ENCODE data around the gene AHNAK. TPM values are rescaled to one million over a fixed set of nuclear protein-coding genes. Genes with fewer than 3 reads are reported as not detected.
"Not testable (repeated sequence)": the region's sequence is repeated elsewhere in the genome, so short reads cannot be mapped to it uniquely, and the experiment has no call there.

AHNAK gene
- polyA plus RNA-seq, 1 experiment: 145 TPM

DNA sequence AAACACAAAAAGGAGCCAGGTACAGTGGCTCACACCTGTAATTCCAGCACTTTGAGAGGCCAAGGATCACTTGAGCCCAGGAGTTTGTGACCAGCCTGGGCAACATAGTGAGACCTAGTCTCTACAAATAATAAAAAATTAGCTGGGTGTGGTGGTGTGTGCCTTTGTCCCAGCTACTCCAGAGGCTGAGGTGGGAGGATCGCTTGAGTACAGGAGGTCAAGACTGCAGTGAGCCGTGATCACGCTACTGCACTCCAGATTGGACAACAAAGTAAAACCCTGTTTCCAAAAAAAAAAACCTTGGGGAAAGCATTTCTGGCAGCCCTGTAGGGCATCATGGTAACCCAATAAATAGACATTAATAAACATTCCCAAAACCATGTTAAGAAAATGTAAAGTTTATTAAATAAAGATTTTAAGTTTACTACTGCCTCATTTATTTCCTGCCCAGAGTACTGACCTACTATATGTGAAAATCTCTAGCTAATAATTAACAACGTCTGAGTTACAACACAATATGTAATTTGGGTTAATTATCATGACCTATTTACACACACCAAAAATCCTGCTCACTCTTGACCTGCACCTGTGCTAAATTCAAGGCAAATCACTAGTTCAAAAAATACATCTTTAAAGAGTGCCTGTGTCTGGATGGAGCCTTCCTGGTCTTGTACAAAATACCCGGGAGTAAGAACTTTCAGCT lies 18.6 kb upstream of the AHNAK start:
- H3K36me3 ChIP-seq (ENCODE audit: control insufficient read depth, insufficient read depth, low read length): peaks cover 23% of the 10 kb centered on the region

DNA sequence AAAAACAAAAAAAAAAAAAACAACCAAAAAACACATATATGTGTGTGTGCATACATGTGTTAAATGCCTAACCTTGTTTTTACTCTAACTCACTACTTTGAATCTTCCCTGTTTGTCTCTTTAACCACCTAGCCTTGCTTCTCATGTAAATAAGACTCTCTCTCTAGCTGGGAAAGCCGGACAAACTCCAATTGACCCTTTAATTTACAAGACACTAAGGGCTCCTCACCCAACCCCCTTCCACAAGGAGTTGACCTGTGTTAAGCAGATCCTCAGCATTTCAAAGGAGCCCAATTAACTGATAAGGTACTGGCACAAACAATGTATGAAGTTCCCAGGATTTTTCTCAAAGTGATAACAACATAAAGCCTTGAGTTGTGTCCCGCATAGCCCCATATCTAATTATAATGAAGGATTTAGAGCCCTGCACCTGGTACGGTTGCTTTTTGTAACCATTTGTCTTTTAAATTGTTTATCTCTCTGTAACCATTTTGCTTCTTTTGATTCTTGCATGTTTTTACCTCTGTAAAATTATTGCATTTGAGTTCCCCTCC lies 15.1 kb upstream of the AHNAK start:
- POLR2A ChIA-PET: not testable (repeated sequence)

More for the DNA sequence above, 18.6 kb upstream of the AHNAK start:
- DNase-seq (ENCODE audit: low read depth): no peak
- TF ChIP-seq, protein P1, sequence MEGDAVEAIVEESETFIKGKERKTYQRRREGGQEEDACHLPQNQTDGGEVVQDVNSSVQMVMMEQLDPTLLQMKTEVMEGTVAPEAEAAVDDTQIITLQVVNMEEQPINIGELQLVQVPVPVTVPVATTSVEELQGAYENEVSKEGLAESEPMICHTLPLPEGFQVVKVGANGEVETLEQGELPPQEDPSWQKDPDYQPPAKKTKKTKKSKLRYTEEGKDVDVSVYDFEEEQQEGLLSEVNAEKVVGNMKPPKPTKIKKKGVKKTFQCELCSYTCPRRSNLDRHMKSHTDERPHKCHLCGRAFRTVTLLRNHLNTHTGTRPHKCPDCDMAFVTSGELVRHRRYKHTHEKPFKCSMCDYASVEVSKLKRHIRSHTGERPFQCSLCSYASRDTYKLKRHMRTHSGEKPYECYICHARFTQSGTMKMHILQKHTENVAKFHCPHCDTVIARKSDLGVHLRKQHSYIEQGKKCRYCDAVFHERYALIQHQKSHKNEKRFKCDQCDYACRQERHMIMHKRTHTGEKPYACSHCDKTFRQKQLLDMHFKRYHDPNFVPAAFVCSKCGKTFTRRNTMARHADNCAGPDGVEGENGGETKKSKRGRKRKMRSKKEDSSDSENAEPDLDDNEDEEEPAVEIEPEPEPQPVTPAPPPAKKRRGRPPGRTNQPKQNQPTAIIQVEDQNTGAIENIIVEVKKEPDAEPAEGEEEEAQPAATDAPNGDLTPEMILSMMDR (IDR thresholded peaks at IDR 0.05; ENCODE audit: insufficient read depth, low read depth, low read length): no peak
- ChIA-PET CTCF (interaction anchor here (1.2 to 3.6 kb wide), 2 partner anchors 22 to 141 kb away, joined by 7 to 13 read pairs; no protein-coding TSS in a partner anchor), POLR2A (interaction anchor here (0.6 kb wide), 1 partner anchor 88 kb away, joined by 4 read pairs; the partner anchor contains the start of gene INTS5)
- Histone ChIP-seq H3K27me3 (ENCODE audit: control insufficient read depth, insufficient read depth, low read length) (no peaks in the 10 kb centered on the region), H3K4me3 (ENCODE audit: low read depth, low read length) (no peak overlapping the region)

DNA sequence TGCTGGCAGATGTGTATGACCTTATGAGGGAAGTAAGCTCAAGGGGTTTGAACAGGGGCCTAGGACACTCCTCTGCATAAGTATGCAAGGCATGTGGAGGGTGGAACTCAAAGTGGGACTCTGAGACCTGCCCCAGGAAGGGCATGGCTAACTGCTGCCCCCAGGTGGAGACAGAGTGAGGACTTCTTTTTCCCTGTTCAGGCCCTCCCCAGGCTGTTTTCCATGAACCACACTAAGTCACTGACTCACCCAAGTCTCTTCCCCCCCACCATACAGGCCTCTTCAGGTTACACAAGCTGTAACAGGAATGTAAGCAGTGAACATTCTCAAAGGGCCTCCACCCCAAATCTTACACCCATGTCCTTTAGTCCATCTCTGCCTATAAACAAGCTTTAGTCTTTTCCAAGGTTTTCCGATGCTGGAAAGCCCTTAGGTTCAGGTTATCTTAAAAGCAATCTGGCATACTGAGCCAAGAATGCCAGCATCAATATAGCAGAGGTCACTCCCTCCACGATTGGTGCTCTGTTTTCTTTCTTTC lies 14.0 kb upstream of the AHNAK start:
- TF ChIP-seq, protein P1 (IDR thresholded peaks at IDR 0.05; ENCODE audit: insufficient read depth, low read depth, low read length): peak; percentile 88
- CTCF ChIA-PET: interaction anchor here (0.6 to 4.9 kb wide), 31 partner anchors 9 to 315 kb away, joined by 3 to 66 read pairs (median 5); partner anchors contain the start of genes AHNAK, EML3, SCGB1A1 and TUT1
- POLR2A ChIA-PET: interaction anchor here (0.6 to 1.1 kb wide), 4 partner anchors 13 to 281 kb away, joined by 3 to 9 read pairs (median 4); partner anchors contain the start of genes AHNAK and EEF1G
- Histone ChIP-seq H3K36me3 (ENCODE audit: control insufficient read depth, insufficient read depth, low read length) (peaks cover 10% of the 10 kb centered on the region), H3K4me3 (ENCODE audit: low read depth, low read length) (no peak overlapping the region), H3K27me3 (ENCODE audit: control insufficient read depth, insufficient read depth, low read length) (no peaks in the 10 kb centered on the region)
- peak; percentile 94 for DNase-seq (ENCODE audit: low read depth)

More for the DNA sequence above, 15.1 kb upstream of the AHNAK start:
- not testable (repeated sequence) for H3K4me3 ChIP-seq (ENCODE audit: low read depth, low read length); DNase-seq (ENCODE audit: low read depth); H3K27me3 ChIP-seq (ENCODE audit: control insufficient read depth, insufficient read depth, low read length)
- CTCF ChIA-PET: interaction anchor here (0.6 to 4.9 kb wide), 13 partner anchors 9 to 170 kb away, joined by 3 to 66 read pairs (median 6); partner anchors contain the start of gene SCGB1A1
- H3K36me3 ChIP-seq (ENCODE audit: control insufficient read depth, insufficient read depth, low read length): peaks cover 19% of the 10 kb centered on the region

DNA sequence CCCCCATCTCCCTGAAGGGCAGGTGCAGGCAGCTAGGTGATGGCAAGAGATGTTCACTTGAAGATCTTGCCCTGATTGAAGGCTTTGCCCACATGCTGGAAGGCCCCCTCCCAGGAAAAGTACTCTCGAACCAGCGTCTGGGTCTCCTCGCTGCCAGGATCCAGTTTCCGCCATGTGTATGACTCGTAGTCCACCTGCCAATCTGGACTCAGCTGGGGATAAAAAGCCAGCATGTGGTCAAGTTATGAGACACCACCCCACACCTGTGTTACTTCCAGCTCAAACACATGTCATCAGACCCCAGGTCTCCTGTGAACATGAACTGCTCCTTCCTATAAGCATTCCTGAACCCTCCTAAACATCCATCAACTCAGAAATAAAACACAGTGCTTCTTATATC lies 13.0 kb upstream of the AHNAK start:
- H3K27me3 ChIP-seq (ENCODE audit: control insufficient read depth, insufficient read depth, low read length); H3K4me3 ChIP-seq (ENCODE audit: low read depth, low read length); H3K36me3 ChIP-seq (ENCODE audit: control insufficient read depth, insufficient read depth, low read length); POLR2A ChIA-PET; DNase-seq (ENCODE audit: low read depth): not testable (repeated sequence)
- CTCF ChIA-PET: interaction anchor here (1.4 to 4.9 kb wide), 13 partner anchors 8 to 164 kb away, joined by 3 to 66 read pairs (median 17); partner anchors contain the start of genes AHNAK and TUT1

DNA sequence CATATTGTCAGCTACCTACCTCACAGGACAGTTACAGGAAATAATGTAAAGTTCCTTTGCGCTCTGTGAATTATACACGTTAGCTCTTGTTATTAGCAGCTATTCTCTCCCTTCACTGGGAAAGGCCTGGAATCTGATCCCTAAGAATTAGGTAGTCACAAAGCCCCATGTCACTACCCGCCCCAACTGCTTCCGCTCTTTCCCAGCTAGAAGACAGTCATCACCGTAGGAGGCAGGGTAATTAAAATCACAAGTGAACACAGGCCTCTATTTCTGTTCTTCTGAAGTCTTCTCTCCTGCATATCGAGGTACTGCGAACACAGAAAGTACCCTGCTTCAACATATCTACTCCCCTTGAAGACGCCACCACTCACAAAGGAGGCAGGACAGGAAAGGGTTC lies 12.6 kb upstream of the AHNAK start:
- TF ChIP-seq, protein P1 (IDR thresholded peaks at IDR 0.05; ENCODE audit: insufficient read depth, low read depth, low read length): no peak
- DNase-seq (ENCODE audit: low read depth): no peak
- POLR2A ChIA-PET: no interaction called here
- H3K4me3 ChIP-seq (ENCODE audit: low read depth, low read length): no peak overlapping the region
- peaks cover 8% of the 10 kb centered on the region for H3K36me3 ChIP-seq (ENCODE audit: control insufficient read depth, insufficient read depth, low read length)
- CTCF ChIA-PET: interaction anchor here (0.6 to 4.9 kb wide), 7 partner anchors 15 to 164 kb away, joined by 4 to 66 read pairs (median 23); no protein-coding TSS in a partner anchor
- no peaks in the 10 kb centered on the region for H3K27me3 ChIP-seq (ENCODE audit: control insufficient read depth, insufficient read depth, low read length)

DNA sequence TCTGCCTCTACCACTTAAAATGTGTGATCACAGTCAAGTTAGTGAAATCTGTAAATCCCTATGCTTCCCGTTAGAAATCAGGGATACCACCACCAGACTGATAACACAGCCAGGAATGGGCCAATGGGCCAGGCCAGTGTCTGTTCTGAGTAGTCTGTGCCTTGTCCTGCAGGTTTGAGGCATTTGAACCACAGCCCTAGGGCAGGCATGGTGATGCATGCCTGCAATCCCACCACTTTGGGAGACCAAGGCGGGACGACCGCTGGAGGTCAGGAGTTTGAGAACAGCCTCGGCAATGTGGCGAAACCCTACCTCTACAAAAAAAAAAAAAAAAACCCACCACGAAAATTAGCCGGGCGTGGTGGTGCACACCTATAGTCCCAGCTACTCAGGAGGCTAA lies 12.1 kb upstream of the AHNAK start:
- POLR2A ChIA-PET: no interaction called here

More for the DNA sequence above, 12.1 kb upstream of the AHNAK start:
- Histone ChIP-seq H3K27me3 (ENCODE audit: control insufficient read depth, insufficient read depth, low read length) (no peaks in the 10 kb centered on the region), H3K4me3 (ENCODE audit: low read depth, low read length) (no peak overlapping the region), H3K36me3 (ENCODE audit: control insufficient read depth, insufficient read depth, low read length) (peaks cover 6% of the 10 kb centered on the region)
- DNase-seq (ENCODE audit: low read depth): no peak
- TF ChIP-seq, protein P1 (IDR thresholded peaks at IDR 0.05; ENCODE audit: insufficient read depth, low read depth, low read length): no peak
- CTCF ChIA-PET: interaction anchor here (0.6 to 4.9 kb wide), 7 partner anchors 15 to 163 kb away, joined by 3 to 66 read pairs (median 23); no protein-coding TSS in a partner anchor
